Caki2 (cell line): ENCODE results near the gene COA3. TPM values are rescaled to one million over a fixed set of nuclear protein-coding genes. Genes with fewer than 3 reads are reported as not detected.

Source experiments
- DNase-seq: peaks from one replicate; pipeline ENCODE4 v3.0.0-alpha.2; 2015; ENCODE audit warnings: low read depth
- in situ Hi-C: cut with HindIII; loops from 2 replicates; pipeline ENCODE4 v1.10.0; 2016; ENCODE audit warnings: low sequenced_read_pairs, low pct_unique_long_range_greater_than_20kb, mixed read lengths
- total RNA-seq: library from RNA; depleted of rRNA; stranded (reverse); fragments of >200 nt; shearing (Covaris generic); gene quantifications from 2 replicates; pipeline ENCODE4 v1.2.3, GENCODE V29; 2014; ENCODE audit warnings: low replicate concordance; rRNA removed

COA3 gene
- total RNA-seq, result 211 and 246 TPM in 2 replicates

- DNase-seq, result peak; percentile 85
- in situ Hi-C loops, result no loop called here
Measured at GRCh38 chr17:42798383-42799380, at the start of gene COA3, which contains the start of gene CNTD1. TSS of gene COA3 (minus strand) at chr17:42798704. CDS start at chr17:42798681, 23 bp downstream. TSS of gene CNTD1 (plus strand) at chr17:42798861. CDS start at chr17:42799068, 207 bp downstream.

- in situ Hi-C loops, result no loop called here
- DNase-seq, result no peak
Measured at GRCh38 chr17:42848093-42848492, 49.6 kb upstream of the COA3 start.

- no peak for DNase-seq
- in situ Hi-C loops, result no loop called here
Measured at GRCh38 chr17:42846594-42847280, 48.2 kb upstream of the COA3 start.

- in situ Hi-C loops, result no loop called here
- peak; percentile 56 for DNase-seq
Measured at GRCh38 chr17:42845918-42846593, 47.6 kb upstream of the COA3 start.

GRCh38 chr17:42845556-42845917 lies 47.0 kb upstream of the COA3 start:
- in situ Hi-C loops, result no loop called here
- DNase-seq, result no peak

GRCh38 chr17:42844761-42845555 lies 46.5 kb upstream of the COA3 start:
- in situ Hi-C loops, result no loop called here
- DNase-seq, result no peak

GRCh38 chr17:42844271-42844670 lies 45.8 kb upstream of the COA3 start, which contains the start of gene AOC2:
TSS of gene AOC2 (plus strand) at chr17:42844580. CDS start at chr17:42844627, 47 bp downstream.
- in situ Hi-C loops, result no loop called here
- no peak for DNase-seq

- in situ Hi-C loops, result no loop called here
- DNase-seq, result peak; percentile 69
Measured at GRCh38 chr17:42843358-42843934, 44.9 kb upstream of the COA3 start.

GRCh38 chr17:42841975-42842685 lies 43.6 kb upstream of the COA3 start:
- in situ Hi-C loops, result no loop called here
- no peak for DNase-seq

- in situ Hi-C loops, result no loop called here
- DNase-seq, result no peak
Measured at GRCh38 chr17:42835732-42836131, 37.2 kb upstream of the COA3 start.

- DNase-seq, result no peak
- in situ Hi-C loops, result no loop called here
Measured at GRCh38 chr17:42833767-42834422, 35.4 kb upstream of the COA3 start.

- peak; percentile 90 for DNase-seq
Measured at GRCh38 chr17:42832934-42833766, 34.6 kb upstream of the COA3 start, which contains the start of gene PSME3. TSS of gene PSME3 (plus strand) at chr17:42833397. CDS start at chr17:42833632, 235 bp downstream.

GRCh38 chr17:42832213-42832933 lies 33.9 kb upstream of the COA3 start:
- in situ Hi-C loops, result no loop called here
- DNase-seq, result no peak

More at GRCh38 chr17:42832934-42833766, 34.6 kb upstream of the COA3 start, which contains the start of gene PSME3:
- in situ Hi-C loops, result no loop called here

- in situ Hi-C loops, result no loop called here
- DNase-seq, result no peak
Measured at GRCh38 chr17:42830971-42831370, 32.5 kb upstream of the COA3 start.

GRCh38 chr17:42827472-42827871 lies 29.0 kb upstream of the COA3 start:
- no peak for DNase-seq
- in situ Hi-C loops, result no loop called here
